Mucosa of descending colon (tissue), 3 donors: ENCODE results near the gene CFAP57. TPM values are rescaled to one million over a fixed set of nuclear protein-coding genes. Genes with fewer than 3 reads are reported as not detected.

Experiments used
- ATAC-seq: fragments of 200-7000 bp; cut with Tn5 transposase; one replicate; pipeline ENCODE4 v1.9.1; 2020; ENCODE audit warnings: mild to moderate bottlenecking, moderate library complexity
- DNase-seq, 3 donors: peaks; one replicate each; pipeline ENCODE4 v3.0.0-alpha.2; 2020
- H3K36me3 ChIP-seq: fragments of 200-600 bp; one replicate; pipeline ENCODE4 v1.8.0; 2021; ENCODE audit warnings: low read depth, mild to moderate bottlenecking
- H3K4me1 ChIP-seq: fragments of 200-600 bp; one replicate; pipeline ENCODE4 v1.8.0; 2021; ENCODE audit warnings: low read depth, mild to moderate bottlenecking
- H3K4me3 ChIP-seq: fragments of 200-600 bp; one replicate; pipeline ENCODE4 v1.8.0; 2021; ENCODE audit warnings: mild to moderate bottlenecking
- H3K9me3 ChIP-seq: fragments of 200-600 bp; one replicate; pipeline ENCODE4 v1.8.0; 2021; ENCODE audit warnings: mild to moderate bottlenecking
- CTCF ChIP-seq: fragments of 200-600 bp; IDR thresholded peaks from one replicate; pipeline ENCODE4 v1.8.0; 2022; ENCODE audit warnings: antibody characterized with exemption, mild to moderate bottlenecking
- intact Hi-C, 2 donors: fragments of 100-400 bp; cut with DNase I in 1 of 2; cut with micrococcal nuclease in 1 of 2; formaldehyde crosslinking; loops; one replicate each; pipeline versions ENCODE4 v1.11.0 to v1.11.1; 2022; cut with DNase I, micrococcal nuclease
- total RNA-seq, 3 donors: library from RNA; stranded (reverse); fragmentation: NEBNext Ultra II Directional in 2 of 3; extraction: Animal tissue kit (Norgen Biotek cat#: 25700) in 2 of 3; gene quantifications; one replicate each; pipeline versions ENCODE4 v1.2.1 to v1.2.4, GENCODE V29; 2021 to 2023
- donor health status: DM: no; HTN: no; CAD: no; lungs with moderate emphysema.
- donor health status: DM: no; HTN: no; CAD: no.
- donor health status: DM: no; HTN: yes; CAD: no.

CFAP57 gene
- total RNA-seq, 3 donors from 2014 or later, result 0.34 TPM; not detected in 2

GRCh38 chr1:43239484-43239883 lies 67.4 kb downstream of the CFAP57 start:
- Histone ChIP-seq H3K4me3 (no peak overlapping the region), H3K4me1 (peaks cover 15% of the 10 kb centered on the region), H3K36me3 (no peaks in the 10 kb centered on the region), H3K9me3 (no peaks in the 10 kb centered on the region)
- TF ChIP-seq CTCF, result no peak
- ATAC-seq (peak; percentile 20), DNase-seq (no peak)
- intact Hi-C loops, result loop anchor here in 1 of 2 donors (10.0 kb wide), 1 partner anchor 175 kb away; no protein-coding TSS in a partner anchor

- no peak for TF ChIP-seq CTCF
- intact Hi-C loops, result no loop called here
- H3K9me3 ChIP-seq, result no peaks in the 10 kb centered on the region
- DNase-seq, result no peak
- H3K36me3 ChIP-seq, result no peaks in the 10 kb centered on the region
- ATAC-seq, result no peak
- H3K4me3 ChIP-seq, result no peak overlapping the region
- H3K4me1 ChIP-seq, result peaks cover 5% of the 10 kb centered on the region
Measured at GRCh38 chr1:43241413-43241836, 69.3 kb downstream of the CFAP57 start.

GRCh38 chr1:43243299-43243698 lies 71.2 kb downstream of the CFAP57 start:
- no peak for ATAC-seq
- Histone ChIP-seq H3K4me1 (peaks cover under 1% of the 10 kb centered on the region), H3K36me3 (no peaks in the 10 kb centered on the region), H3K4me3 (no peak overlapping the region), H3K9me3 (no peaks in the 10 kb centered on the region)
- intact Hi-C loops, result no loop called here
- DNase-seq, result no peak
- TF ChIP-seq CTCF, result no peak

GRCh38 chr1:43246466-43247213 lies 74.5 kb downstream of the CFAP57 start:
- Histone ChIP-seq H3K36me3 (no peaks in the 10 kb centered on the region), H3K4me1 (no peaks in the 10 kb centered on the region), H3K9me3 (no peaks in the 10 kb centered on the region), H3K4me3 (no peak overlapping the region)
- DNase-seq (no peak), ATAC-seq (peak; percentile 34)
- intact Hi-C loops, result no loop called here
- TF ChIP-seq CTCF, result no peak

- intact Hi-C loops, result no loop called here
- no peak for TF ChIP-seq CTCF
- H3K36me3 ChIP-seq, result no peaks in the 10 kb centered on the region
- DNase-seq (no peak), ATAC-seq (no peak)
- H3K4me1 ChIP-seq, result no peaks in the 10 kb centered on the region
- no peaks in the 10 kb centered on the region for H3K9me3 ChIP-seq
- H3K4me3 ChIP-seq, result no peak overlapping the region
Measured at GRCh38 chr1:43247256-43247921, 75.3 kb downstream of the CFAP57 start.
